ENCODE results near the gene MAP1LC3B. TPM values are rescaled to one million over a fixed set of nuclear protein-coding genes. Genes with fewer than 3 reads are reported as not detected.

Gene MAP1LC3B
- polyA plus RNA-seq, 4 donors: 73.3 to 82.8 (median 78.9) TPM

DNA sequence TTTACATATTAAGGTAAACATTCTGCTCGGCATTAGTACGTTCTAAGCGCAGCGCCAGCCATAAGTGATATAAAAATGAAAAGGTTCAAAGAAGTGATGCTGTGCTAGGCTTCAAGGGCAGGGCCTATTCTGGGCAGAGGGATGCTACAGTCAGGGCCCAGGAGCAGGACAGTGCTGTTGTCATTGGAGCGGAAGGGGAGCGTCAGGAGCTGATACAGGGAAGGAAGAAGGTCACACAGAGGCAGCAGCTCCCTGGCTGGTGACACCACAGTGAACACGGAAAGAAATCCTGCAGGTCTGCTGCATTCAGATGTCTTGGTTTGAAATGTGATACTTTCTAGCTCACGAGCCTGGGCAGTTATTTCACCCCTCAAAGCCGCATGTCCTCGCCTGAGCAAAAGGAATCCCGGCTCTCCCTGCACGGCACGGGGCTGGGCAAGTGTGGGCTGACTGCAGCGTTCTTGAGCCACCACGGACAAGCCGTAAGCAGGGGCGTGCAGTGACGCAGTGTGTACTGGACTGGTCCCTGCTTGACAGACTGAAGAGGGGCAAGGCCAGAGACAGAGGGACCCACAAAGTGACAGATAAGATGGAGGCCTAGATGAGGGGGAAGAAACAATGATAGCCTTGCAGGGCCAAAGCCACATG lies 59.6 kb downstream of the MAP1LC3B start:
- no peak for DNase-seq (ENCODE audit: low read depth in 4 of 4, low spot score in 3 of 4)

DNA sequence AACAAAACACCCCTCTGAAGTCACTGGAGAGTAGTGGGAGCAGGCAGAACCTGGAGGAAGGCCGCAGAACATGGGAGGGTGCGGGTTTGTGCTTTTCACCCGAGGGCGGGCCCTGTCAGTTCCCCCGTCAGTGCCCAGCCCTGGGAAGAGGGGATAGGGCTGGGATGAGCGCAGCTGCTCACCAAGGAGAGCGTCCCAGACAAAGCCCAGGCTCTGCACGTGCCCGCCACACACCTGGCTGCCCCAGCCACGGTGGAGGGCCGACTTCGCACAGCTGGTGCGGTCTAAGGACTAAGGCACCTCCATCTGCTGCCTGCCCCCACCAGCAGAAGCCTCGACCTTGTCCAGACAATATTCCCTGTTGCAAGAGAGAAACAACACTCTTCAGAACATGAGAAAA lies 61.2 kb downstream of the MAP1LC3B start:
- no peak for DNase-seq (ENCODE audit: low read depth in 4 of 4, low spot score in 3 of 4)

Other genes with a start within 250 kb of the MAP1LC3B start
- gene C16orf95, start 74.9 kb upstream of the MAP1LC3B start, polyA plus RNA-seq (ENCODE audit: insufficient read length in 4 of 4): 1 to 10 TPM; 1.9 to 5.4 (median 3.7) TPM
- gene FBXO31, start 8.6 kb upstream of the MAP1LC3B start, polyA plus RNA-seq (ENCODE audit: insufficient read length in 4 of 4): 10 to 100 TPM; 21.1 to 26.9 (median 24.4) TPM
- 10 to 100 TPM; 34.3 to 37.4 (median 36.3) TPM for gene ZCCHC14, start 100.7 kb downstream of the MAP1LC3B start, polyA plus RNA-seq (ENCODE audit: insufficient read length in 4 of 4)
- 1 to 10 TPM in 1 of 4 donors, under 1 TPM in 3; 0.53 to 1.3 (median 0.70) TPM for gene JPH3, start 210.2 kb downstream of the MAP1LC3B start, polyA plus RNA-seq (ENCODE audit: insufficient read length in 4 of 4)

Data from right renal pelvis (tissue), 4 donors.